B cell (primary cell): Measurements from ENCODE around the gene SLC25A34. TPM values are rescaled to one million over a fixed set of nuclear protein-coding genes. Genes with fewer than 3 reads are reported as not detected.

Experiments used
- ATAC-seq: fragments of 200-7000 bp; cut with Tn5 transposase; one replicate; pipeline ENCODE4 v1.10.0; 2021; ENCODE audit warnings: low read depth, mild to moderate bottlenecking, moderate number of reproducible peaks, moderate library complexity
- CTCF ChIA-PET: fragments of 350-600 bp; sonication (Branson Sonifier 250); formaldehyde crosslinking; loops from one replicate; lab custom pipeline; 2021; ENCODE audit warnings: antibody characterized with exemption, inconsistent platforms; lab: Charles Lee
- POLR2A ChIA-PET: fragments of 350-600 bp; sonication (Branson Sonifier 250); formaldehyde crosslinking; loops from one replicate; lab custom pipeline; 2021; ENCODE audit warnings: antibody characterized with exemption; lab: Charles Lee
- DNase-seq: peaks from one replicate; pipeline ENCODE4 v3.0.0; 2013
- H2AFZ ChIP-seq: 2 replicates; pipeline ENCODE4 v1.6.1; 2012; ENCODE audit warnings: mild to moderate bottlenecking, low read depth, low read length; ENCODE audit not compliant: insufficient read depth, poor library complexity, severe bottlenecking
- H3K27ac ChIP-seq, 2 donors: 1 replicate in 1 of 2; 2 replicates in 1 of 2; pipeline ENCODE4 v1.5.1; 2012 to 2013; ENCODE audit warnings: low read length in 2 of 2, mild to moderate bottlenecking in 2 of 2, moderate library complexity in 1 of 2
- H3K27me3 ChIP-seq, 4 experiments: fragments of 200-600 bp in 1 of 4; sonication (generic) in 1 of 4; replicated peaks in 1 of 4; 1 replicate in 2 of 4; 2 replicates in 2 of 4; pipeline versions ENCODE4 v1.6.1 to v1.7.0; 2013 to 2016; ENCODE audit warnings: low read length in 3 of 4, mild to moderate bottlenecking in 2 of 4, mixed read lengths in 1 of 4, moderate library complexity in 1 of 4; ENCODE audit not compliant: insufficient read depth in 4 of 4, control insufficient read depth in 3 of 4; ENCODE audit errors: control extremely low read depth in 1 of 4
- H3K36me3 ChIP-seq, 2 experiments: replicated peaks in 1 of 2; 1 replicate in 1 of 2; 2 replicates in 1 of 2; pipeline versions ENCODE4 v1.6.1 to v1.7.1; 2013; ENCODE audit warnings: low read length in 1 of 2; ENCODE audit not compliant: insufficient read depth in 2 of 2, control insufficient read depth in 1 of 2; ENCODE audit errors: control extremely low read depth in 1 of 2, extremely low read depth in 1 of 2
- H3K4me1 ChIP-seq, 2 donors: fragments of 200-600 bp in 1 of 2; sonication (generic) in 1 of 2; 1 replicate in 1 of 2; 2 replicates in 1 of 2; pipeline versions ENCODE4 v1.5.1 to v1.6.1; 2013 to 2017; ENCODE audit warnings: low read length in 2 of 2; ENCODE audit not compliant: control insufficient read depth in 2 of 2, insufficient read depth in 2 of 2
- H3K4me2 ChIP-seq: replicated peaks from 2 replicates; pipeline ENCODE3; 2012; ENCODE audit warnings: mild to moderate bottlenecking, low read depth, low read length; ENCODE audit not compliant: poor library complexity, severe bottlenecking
- H3K4me3 ChIP-seq, 5 experiments: fragments of 200-600 bp in 1 of 5; sonication (generic) in 1 of 5; 1 replicate in 3 of 5; 2 replicates in 2 of 5; pipeline versions ENCODE4 v1.5.1 to v1.7.0; 2011 to 2016; ENCODE audit warnings: low read length in 4 of 5, mild to moderate bottlenecking in 4 of 5, low read depth in 2 of 5, control low read depth in 1 of 5, moderate library complexity in 1 of 5; ENCODE audit not compliant: insufficient read depth in 1 of 5; ENCODE audit errors: control extremely low read depth in 1 of 5, extremely low read depth in 1 of 5
- H3K79me2 ChIP-seq: fragments of 200-600 bp; sonication (generic); one replicate; pipeline ENCODE4 v1.6.0; 2016; ENCODE audit warnings: low read length; ENCODE audit not compliant: control insufficient read depth, insufficient read depth
- H3K9ac ChIP-seq: fragments of 200-600 bp; sonication (generic); 2 replicates; pipeline ENCODE4 v1.6.1; 2017; ENCODE audit warnings: mild to moderate bottlenecking, low read length, moderate library complexity
- H3K9me3 ChIP-seq, 3 donors: one replicate each; pipeline versions ENCODE4 v1.6.1 to v1.7.1; 2013; ENCODE audit warnings: low read length in 2 of 3; ENCODE audit not compliant: control insufficient read depth in 2 of 3, insufficient read depth in 1 of 3; ENCODE audit errors: control extremely low read depth in 1 of 3
- H4K20me1 ChIP-seq: 2 replicates; pipeline ENCODE4 v1.6.0; 2012; ENCODE audit warnings: mild to moderate bottlenecking, low read length; ENCODE audit not compliant: insufficient read depth, control insufficient read depth, poor library complexity, severe bottlenecking
- H3K27ac Mint-ChIP-seq: one replicate; pipeline ENCODE4 v1.8.0; 2021; ENCODE audit warnings: mixed read lengths
- H3K27me3 Mint-ChIP-seq: one replicate; pipeline ENCODE4 v1.8.0; 2021; ENCODE audit warnings: mixed read lengths
- H3K4me1 Mint-ChIP-seq: one replicate; pipeline ENCODE4 v1.8.0; 2021; ENCODE audit warnings: mixed read lengths
- H3K4me3 Mint-ChIP-seq: one replicate; pipeline ENCODE4 v1.8.0; 2021; ENCODE audit warnings: mixed read lengths
- H3K9me3 Mint-ChIP-seq: one replicate; pipeline ENCODE4 v1.8.0; 2022; ENCODE audit warnings: mixed read lengths; ENCODE audit not compliant: insufficient read depth
- EZH2 ChIP-seq: IDR thresholded peaks from 2 replicates; pipeline ENCODE4 v1.6.1; 2012; ENCODE audit warnings: borderline replicate concordance, low read depth, mild to moderate bottlenecking, moderate library complexity, low read length; ENCODE audit not compliant: insufficient read depth, poor library complexity, severe bottlenecking
- WGBS: methylation state at CpG from one replicate; pipeline ENCODE4 v1.1.5; 2013; ENCODE audit warnings: missing lambda C conversion rate; ENCODE audit not compliant: insufficient coverage; 5-methylcytosine and 5-hydroxymethylcytosine counted together
- intact Hi-C: fragments of 100-400 bp; cut with micrococcal nuclease; formaldehyde crosslinking; loops from one replicate; pipeline ENCODE4 v1.10.0; 2022
- polyA plus RNA-seq: library from polyadenylated mRNA; depleted of rRNA; stranded (reverse); fragments of >200 nt; gene quantifications from 2 replicates; pipeline ENCODE4 v1.2.3, GENCODE V29; 2012
- total RNA-seq, 2 donors: library from RNA; stranded (reverse); fragments of 120-200 nt in 1 of 2; gene quantifications; 1 replicate in 1 of 2; 2 replicates in 1 of 2; pipeline versions ENCODE4 v1.2.3 to v1.2.4, GENCODE V29; 2013 to 2022
- TF ChIP-seq, protein P1 (sequence below): fragments of 200-600 bp; IDR thresholded peaks from one replicate; pipeline ENCODE4 v1.8.0; 2022; ENCODE audit warnings: antibody characterized with exemption, mild to moderate bottlenecking

SLC25A34 gene
- total and polyA plus RNA-seq, 2 donors (not counting 1 experiment from before 2014, with no cell fraction given) = 4.6 to 5.4 TPM

- Histone ChIP-seq H2AFZ (no peak overlapping the region), H3K27me3 (peaks cover 0 to 14% (median 4%) of the 10 kb centered on the region in 4 experiments), H3K4me1 (no peaks in the 10 kb centered on the region), H3K27ac (no peak overlapping the region), H3K4me3 (no peak overlapping the region), H4K20me1 (no peaks in the 10 kb centered on the region), H3K4me2 (no peak overlapping the region), H3K9me3 (no peaks in the 10 kb centered on the region), H3K9ac (no peak overlapping the region), H3K36me3 (no peaks in the 10 kb centered on the region), H3K79me2 (no peaks in the 10 kb centered on the region)
- H3K27me3 Mint-ChIP-seq = peaks cover 31% of the 10 kb centered on the region
- CTCF ChIA-PET = no interaction called here
- TF ChIP-seq EZH2 = no peak
- TF ChIP-seq, protein P1, sequence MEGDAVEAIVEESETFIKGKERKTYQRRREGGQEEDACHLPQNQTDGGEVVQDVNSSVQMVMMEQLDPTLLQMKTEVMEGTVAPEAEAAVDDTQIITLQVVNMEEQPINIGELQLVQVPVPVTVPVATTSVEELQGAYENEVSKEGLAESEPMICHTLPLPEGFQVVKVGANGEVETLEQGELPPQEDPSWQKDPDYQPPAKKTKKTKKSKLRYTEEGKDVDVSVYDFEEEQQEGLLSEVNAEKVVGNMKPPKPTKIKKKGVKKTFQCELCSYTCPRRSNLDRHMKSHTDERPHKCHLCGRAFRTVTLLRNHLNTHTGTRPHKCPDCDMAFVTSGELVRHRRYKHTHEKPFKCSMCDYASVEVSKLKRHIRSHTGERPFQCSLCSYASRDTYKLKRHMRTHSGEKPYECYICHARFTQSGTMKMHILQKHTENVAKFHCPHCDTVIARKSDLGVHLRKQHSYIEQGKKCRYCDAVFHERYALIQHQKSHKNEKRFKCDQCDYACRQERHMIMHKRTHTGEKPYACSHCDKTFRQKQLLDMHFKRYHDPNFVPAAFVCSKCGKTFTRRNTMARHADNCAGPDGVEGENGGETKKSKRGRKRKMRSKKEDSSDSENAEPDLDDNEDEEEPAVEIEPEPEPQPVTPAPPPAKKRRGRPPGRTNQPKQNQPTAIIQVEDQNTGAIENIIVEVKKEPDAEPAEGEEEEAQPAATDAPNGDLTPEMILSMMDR = no peak
- H3K9me3 Mint-ChIP-seq = no peaks in the 10 kb centered on the region
- intact Hi-C loops = no loop called here
- no peak overlapping the region for H3K4me3 Mint-ChIP-seq
- POLR2A ChIA-PET = no interaction called here
- H3K4me1 Mint-ChIP-seq = no peaks in the 10 kb centered on the region
- DNase-seq (no peak), ATAC-seq (no peak)
- 87% methylated on average over 13 of the region's 15 CpGs for WGBS
- H3K27ac Mint-ChIP-seq = no peak overlapping the region
Observed at GRCh38 chr1:15764890-15765289, 28.8 kb downstream of the SLC25A34 start.

DNA sequence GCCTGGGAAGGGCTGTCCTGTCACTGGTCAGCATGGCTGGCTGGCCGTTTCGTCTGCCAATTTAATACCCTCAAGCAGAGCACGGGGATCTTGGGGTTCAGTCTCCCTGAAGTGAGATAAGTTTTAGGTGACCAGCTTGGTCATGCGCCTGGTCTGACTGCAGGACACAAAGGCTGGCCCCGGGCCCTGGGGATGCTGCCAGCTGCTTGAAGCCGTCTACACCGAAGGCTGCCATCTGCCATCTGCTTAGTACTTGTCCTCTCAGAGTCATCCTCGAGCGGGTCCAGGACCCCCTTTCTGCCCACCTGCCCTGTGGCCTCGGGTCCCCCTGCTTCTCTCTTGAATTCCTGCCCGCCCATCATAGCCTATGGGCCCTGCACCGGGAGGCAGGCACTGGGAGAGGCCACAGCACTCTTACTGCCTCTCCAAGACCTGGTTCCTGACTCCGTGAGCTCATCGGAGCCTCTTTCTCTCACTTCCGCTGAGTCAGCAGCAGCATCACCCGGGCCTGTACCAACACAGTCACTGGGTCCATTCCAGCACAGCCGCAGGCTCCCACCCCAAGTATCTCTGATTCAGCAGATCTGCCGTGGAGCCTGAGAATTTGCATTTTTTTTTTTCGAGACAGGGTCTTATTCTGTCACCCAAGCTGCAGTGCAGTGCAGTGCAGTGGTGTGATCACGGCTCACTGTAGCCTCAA is 29.6 kb downstream of the SLC25A34 start:
- ATAC-seq = no peak
- H4K20me1 ChIP-seq = no peaks in the 10 kb centered on the region
- H3K4me1 ChIP-seq = no peaks in the 10 kb centered on the region
- intact Hi-C loops = no loop called here
- Mint-ChIP-seq H3K27ac (no peak overlapping the region), H3K4me1 (no peaks in the 10 kb centered on the region), H3K9me3 (no peaks in the 10 kb centered on the region), H3K27me3 (peaks cover 33% of the 10 kb centered on the region), H3K4me3 (no peak overlapping the region)
- DNase-seq = no peak
- TF ChIP-seq, protein P1 = no peak
- TF ChIP-seq EZH2 = no peak
- H3K79me2 ChIP-seq = no peaks in the 10 kb centered on the region
- POLR2A ChIA-PET = no interaction called here
- no peak overlapping the region for H3K9ac ChIP-seq
- no peak overlapping the region for H3K27ac ChIP-seq
- H3K9me3 ChIP-seq = no peaks in the 10 kb centered on the region
- CTCF ChIA-PET = no interaction called here
- no peak overlapping the region for H2AFZ ChIP-seq
- peaks cover 0 to 9% (median 1%) of the 10 kb centered on the region in 4 experiments for H3K27me3 ChIP-seq
- 88% methylated on average over 19 of the region's 20 CpGs for WGBS
- H3K4me2 ChIP-seq = no peak overlapping the region
- no peaks in the 10 kb centered on the region for H3K36me3 ChIP-seq
- no peak overlapping the region for H3K4me3 ChIP-seq
